Dermis microvascular lymphatic vessel endothelial cell (primary cell): ENCODE measurements around the gene NFATC1. TPM values are rescaled to one million over a fixed set of nuclear protein-coding genes. Genes with fewer than 3 reads are reported as not detected.

Source experiments
- DNase-seq, 2 donors: peaks; one replicate each; pipeline versions ENCODE4 v3.0.0 to v3.0.0-alpha.2; 2010; ENCODE audit warnings: low read depth in 2 of 2
- total RNA-seq: library from RNA; depleted of rRNA; stranded (reverse); fragments of >200 nt; gene quantifications from 2 replicates; pipeline ENCODE4 v1.2.1, GENCODE V29; 2014

Gene NFATC1
- total RNA-seq, 1 donor from 2014 or later: 5.5 TPM

DNA sequence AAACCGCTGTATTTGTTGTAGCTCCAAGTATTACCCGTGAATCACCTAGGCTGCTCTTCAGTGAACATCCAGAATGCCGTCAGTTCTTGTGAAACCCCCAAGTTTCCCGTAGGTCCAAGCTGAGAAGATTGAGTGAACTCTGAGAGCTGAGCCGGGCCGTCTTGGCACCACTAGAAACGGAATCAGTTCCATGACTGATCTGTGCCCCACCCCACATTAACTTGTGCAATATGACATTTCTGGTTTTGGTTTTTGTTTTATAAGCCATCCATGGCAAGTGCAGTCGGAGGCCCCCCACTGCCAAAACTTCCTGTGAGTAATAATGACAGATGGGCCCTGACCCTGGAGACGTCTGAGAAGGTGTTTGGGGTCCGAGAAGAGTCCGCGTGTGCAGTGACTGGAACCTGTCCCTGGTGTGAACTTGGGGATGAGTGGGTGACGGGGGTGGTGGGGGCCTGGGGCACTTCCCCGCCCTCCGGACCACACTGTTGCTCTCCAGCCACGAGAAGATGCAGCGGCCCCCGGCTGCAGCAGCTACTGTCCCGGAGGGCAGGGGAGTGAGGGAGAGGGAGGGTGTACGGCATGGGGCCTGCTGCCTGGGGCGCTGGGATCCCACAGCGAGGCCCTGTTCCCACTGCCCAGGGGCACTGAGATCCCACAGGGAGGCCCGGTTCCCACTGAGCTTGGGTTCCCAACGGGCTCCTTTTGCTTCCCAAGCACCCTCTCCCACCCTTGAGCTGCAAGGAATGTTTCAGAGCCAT, 26.5 kb downstream of the NFATC1 start:
- DNase-seq: peak in 1 of 2 donors; percentile 28

DNA sequence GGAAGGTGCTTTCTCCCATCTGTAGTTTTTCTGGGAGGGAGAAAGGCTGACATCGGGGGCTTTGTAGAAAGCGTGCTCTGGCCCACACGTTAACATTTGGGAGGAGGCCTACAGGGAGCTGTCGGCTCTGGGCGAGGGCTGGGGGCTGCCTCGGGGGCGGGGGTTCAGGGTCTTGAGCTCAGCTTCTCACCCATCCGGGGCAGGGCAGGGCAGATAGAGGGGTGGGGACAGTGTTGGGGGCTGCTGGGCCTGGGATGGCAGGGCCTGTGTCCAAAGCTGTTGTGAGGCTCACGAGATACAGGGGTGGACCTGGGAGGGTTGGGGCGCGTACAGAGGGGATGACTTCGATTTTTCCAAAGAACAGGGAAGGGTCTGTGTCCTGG, 27.0 kb downstream of the NFATC1 start:
- DNase-seq: no peak

DNA sequence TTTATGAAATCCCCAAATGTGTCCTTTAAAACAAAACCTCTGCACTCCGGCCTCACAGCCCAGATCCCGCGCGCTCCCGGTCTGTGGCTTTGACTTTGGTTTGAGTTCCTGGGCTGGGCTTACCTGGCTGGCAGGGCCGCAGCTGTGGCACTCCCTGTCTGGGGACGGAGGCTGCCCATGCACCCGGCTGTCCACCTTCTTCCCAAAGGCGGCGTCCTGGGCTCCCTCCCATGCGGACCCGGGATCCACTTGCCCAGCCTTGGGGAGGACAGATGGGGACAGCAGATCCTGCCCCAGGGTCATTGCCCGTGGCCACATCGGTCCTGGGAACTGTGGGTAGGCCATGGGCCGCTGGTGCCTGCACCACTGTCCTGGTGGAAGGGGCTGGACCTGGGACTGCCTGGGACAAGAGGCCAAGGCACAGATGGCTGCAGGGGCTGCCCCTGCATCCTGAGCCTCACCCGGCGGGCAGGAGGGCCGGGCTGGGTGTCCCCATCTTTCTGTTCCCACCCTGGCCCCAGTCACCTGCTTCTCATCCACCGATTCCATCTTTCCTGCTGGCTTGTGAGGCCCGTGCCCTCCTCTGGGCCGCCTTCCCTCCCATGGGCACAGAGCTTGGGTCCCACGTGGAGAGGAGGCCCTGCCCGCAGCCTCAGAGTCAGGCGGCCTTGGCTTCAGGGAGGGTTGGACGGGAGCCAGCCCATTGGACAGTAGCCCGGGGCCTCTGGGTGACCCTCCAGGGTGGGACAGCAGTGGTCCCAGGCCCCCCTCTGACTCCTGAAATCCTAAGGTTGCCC, 27.7 kb downstream of the NFATC1 start:
- DNase-seq: no peak

DNA sequence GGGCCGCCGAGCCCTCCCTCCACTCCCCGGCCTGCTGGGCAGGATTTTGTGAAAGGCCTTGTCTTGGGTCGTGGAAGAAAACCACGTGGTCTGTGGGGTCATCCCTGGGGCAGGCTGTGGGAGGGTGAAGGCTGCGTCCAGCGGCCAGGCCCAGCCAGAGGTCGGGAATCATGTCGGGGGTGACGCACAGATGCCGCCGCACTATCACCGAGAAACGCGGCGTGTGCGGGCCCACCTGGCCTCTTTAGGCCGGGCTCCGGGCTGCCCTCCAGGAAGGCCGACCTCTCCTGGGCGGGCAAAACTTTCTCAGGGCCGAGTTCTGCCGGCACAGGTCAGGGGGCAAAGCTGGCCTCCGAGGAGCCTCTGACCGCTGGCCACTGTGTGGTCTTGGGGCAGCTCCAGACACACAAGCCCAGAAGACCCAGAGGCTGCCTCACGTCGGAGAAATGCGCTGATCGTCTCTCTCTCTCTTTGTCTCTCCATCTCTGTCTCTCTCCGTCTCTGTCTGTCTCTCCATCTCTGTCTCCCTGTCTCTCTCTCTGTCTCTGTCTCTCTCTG, 28.4 kb downstream of the NFATC1 start:
- DNase-seq: no peak

DNA sequence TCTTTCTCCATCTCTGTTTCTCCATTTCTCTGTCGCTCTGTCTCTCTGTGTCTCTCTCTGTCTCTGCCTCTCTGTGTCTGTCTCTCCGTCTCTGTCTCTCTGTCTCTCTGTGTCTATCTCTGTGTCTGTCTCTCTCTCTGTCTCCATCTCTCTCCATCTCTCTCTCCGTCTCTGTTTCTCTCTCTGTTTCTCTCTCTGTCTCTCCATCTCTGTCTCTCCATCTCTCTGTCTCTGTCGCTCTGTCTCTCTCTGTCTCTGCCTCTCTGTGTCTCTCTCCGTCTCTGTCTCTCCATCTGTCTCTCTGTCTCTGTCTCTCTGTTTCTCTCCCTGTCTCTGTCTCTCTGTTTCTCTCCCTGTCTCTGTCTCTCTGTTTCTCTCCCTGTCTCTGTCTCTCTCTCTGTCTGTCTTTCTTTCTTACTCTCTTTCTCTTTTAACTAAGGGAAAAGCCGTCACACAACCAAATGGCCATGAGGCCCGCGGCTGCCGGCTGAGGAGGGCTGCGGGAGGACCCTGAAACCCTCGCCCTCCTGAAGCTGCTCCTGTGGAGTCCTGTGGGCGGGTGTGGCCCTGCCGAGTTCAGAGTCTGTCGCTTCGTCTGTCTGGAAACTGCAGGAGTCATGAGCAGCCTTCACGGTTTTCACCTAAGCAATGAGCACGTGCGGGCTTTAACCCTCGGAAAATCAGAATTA, 29.3 kb downstream of the NFATC1 start:
- no peak for DNase-seq

DNA sequence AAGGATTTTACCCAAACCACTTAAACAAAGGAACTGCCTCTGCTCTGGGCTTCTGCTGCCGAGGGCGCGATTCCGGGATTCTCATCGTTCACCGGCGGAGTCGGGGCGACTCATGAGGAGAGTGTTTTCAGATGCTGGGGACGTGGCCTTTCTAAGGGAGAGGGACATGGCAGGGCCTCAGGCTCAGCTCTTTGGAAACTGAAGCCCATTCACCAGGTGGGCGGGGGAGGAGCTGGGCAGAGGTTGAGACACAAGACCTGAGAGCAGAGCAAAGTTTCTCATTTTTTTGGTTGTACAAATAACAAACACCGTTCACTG, 29.8 kb downstream of the NFATC1 start:
- DNase-seq: no peak

DNA sequence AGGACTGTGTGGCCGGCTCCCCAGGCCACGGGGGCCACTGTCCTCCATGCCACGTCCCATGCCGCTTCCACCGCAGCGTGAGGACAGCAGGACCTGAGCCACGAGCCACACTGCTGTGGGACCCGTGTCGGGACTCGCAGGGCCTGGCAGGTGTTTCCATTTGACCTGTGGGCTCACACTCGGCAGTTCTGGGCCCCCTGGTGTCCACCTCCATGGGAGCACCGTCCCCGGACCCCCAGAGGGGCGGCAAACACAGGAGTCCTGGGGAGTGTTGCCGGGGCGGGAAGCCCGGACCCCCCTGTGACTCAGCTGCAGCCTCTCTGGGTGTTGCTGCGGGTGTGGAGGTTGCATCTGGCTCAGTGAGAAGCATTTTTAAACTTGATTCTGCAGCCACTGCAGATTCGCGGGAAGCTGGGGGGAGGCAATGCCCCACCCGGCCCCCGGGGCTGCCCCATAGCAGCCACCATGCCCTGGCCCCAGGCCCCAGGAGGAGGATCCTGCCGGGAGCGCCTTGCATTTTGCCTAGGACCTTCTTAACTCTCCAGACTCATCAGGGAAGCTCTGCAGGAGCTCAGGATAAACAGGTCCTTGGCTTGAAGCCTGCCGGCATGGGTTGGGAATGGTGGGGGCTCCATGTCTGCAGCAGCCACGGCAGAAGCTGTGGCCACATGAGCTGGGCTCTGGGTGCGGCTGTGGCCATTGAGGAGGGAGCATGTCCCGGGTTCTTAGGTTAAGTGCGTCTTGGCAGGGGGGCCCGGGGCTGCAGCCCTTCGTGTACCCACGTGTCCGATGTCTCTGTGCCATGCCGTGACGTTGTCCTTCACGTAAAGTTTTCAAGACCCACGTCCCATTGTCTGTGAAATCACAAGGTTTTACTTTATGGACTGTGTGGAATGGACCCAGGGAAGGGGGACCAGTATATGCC, 30.9 kb downstream of the NFATC1 start:
- no peak for DNase-seq

DNA sequence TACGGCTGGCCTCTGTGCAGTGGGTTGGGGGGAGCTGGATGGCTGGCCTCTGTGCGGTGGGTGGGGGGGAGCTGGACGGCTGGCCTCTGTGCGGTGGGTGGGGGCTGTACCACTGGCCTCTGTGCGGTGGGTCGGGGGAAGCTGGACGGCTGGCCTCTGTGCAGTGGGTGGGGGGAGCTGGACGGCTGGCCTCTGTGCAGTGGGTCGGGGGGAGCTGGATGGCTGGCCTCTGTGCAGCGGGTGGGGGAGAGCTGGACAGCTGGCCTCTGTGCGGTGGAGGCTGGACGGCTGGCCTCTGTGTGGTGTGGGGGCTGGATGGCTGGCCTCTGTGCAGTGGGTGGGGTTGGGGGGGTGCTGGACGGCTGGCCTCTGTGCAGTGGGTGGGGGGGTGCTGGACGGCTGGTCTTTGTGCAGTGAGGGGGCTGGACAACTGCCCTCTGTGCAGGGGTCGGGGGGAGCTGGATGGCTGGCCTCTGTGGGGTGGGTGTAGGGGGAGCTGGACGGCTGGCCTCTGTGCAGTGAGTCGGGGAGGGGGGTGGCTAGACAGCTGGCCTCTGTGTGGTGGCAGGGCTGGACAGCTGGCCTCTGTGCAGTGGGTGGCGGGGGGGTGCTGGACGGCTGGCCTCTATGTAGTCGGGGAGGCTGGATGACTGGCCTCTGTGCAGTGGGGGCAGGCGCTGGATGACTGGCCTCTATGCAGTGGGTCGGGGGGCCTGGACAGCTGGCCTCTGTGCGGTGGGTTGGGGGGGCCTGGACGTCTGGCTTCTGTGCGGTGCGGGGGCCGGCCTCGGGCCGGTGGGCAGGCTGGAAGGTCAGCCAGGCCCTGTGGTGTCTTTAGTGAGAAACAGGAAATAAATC, 31.9 kb downstream of the NFATC1 start:
- DNase-seq: no peak

DNA sequence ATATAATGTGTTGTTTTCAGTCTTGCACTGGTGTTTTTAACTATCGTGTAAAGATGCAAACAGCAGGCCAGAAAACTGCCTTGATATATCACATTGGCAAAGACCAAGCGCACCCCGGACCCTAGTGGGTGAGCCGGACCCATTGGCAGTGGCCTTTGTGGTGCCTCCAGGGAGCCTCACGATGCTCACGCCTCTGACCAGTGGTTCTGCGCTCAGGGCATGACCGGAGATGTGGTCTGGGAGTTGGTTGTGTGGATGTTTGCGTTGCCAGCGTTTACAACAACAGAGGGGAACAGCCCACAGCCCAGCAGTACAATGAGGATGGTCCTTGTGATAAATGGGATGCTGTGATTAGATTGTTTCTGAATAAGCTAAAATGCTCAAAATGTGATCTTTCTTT, 32.6 kb downstream of the NFATC1 start:
- DNase-seq: no peak

DNA sequence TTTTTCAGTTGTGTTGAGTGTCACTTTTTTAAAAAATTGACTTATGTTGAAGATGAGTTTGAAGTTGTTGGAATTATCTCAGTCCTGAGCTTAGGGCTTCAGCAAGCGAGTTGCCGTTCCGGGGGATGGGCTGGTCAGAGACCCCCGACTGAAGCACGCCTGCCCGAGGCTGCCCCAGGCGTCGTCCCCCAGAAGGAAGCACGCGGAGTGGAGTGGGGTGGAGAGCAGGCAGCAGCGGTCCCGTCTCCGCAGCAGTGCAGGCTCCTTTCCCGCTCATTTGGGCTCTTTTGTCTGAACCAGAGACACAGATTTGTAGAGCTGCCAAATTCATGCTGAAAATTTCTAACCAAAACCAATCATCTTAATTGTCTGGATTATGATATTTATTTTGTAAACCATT, 33.7 kb downstream of the NFATC1 start:
- DNase-seq: no peak

DNA sequence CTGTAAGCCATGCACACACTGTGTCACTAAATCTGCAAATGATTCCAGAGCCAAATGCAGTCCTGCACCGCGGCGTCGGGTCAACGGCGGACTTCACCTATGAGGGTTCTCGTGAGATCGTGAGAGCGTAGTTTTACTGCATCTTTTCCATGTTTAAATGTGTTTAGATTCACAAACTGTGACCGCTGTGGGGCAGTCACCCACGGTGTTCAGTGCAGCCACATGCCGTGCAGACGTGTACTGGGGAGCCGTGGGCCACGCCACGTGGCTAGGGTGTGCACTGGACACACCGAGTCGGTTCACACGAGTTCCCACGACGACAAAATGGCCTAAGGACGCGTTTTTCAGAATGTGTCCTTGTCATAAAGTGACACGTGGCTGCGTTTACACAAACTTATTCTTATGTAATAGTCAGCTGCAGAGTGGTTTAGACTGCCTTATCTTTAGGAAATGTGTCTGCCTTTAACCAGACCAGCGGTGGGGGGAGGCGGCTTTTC, 34.1 kb downstream of the NFATC1 start:
- no peak for DNase-seq

DNA sequence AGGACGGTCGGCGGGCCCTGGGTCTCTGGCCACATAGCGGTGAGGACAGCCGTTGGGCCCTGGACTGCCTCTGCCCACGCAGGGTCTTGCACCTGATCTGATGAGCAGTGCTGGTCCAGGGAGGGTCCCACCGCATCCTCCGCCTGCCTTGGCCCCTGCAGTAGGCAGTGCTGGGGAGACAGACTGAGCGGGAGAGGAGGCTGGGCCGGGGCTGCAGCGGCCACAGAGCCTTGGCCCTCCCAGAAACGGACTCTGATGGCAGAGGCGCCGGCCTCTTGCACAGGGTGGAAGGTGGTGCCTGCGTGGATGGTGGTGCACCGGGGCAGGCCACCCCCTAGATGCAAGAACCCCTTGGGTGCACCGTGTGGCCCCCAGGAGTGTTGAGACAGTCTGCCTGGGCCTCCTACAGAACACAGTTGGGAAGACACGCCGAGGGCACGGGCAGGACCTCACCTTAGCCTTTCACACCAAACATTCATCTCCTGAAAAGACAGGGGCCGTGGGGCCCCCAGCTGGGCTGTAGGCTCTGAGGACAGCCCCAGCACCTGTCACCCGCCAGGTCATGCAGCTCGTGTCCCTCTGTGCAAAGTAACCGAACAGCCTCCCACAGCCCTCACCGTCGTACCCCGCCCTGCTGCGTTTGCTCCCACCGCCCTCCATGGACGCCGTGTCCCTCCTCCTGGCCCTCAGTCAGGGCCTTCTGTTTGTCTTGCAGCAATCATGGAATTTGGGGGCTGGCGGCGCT, 36.8 kb downstream of the NFATC1 start:
- no peak for DNase-seq

DNA sequence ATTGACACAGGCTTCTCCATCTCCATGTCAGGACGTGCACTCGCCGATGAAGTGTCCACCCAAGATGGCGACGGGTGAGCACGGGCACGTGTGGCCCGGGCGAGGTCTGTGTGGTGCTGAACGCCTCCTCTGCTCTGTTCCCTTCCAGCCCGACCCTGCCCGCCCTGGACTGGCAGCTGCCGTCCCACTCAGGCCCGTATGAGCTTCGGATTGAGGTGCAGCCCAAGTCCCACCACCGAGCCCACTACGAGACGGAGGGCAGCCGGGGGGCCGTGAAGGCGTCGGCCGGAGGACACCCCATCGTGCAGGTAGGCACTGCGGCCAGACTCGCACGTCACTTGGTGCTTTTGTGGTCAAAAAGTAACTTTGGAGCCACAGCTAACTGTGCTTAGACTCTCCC, 37.7 kb downstream of the NFATC1 start:
- no peak for DNase-seq

DNA sequence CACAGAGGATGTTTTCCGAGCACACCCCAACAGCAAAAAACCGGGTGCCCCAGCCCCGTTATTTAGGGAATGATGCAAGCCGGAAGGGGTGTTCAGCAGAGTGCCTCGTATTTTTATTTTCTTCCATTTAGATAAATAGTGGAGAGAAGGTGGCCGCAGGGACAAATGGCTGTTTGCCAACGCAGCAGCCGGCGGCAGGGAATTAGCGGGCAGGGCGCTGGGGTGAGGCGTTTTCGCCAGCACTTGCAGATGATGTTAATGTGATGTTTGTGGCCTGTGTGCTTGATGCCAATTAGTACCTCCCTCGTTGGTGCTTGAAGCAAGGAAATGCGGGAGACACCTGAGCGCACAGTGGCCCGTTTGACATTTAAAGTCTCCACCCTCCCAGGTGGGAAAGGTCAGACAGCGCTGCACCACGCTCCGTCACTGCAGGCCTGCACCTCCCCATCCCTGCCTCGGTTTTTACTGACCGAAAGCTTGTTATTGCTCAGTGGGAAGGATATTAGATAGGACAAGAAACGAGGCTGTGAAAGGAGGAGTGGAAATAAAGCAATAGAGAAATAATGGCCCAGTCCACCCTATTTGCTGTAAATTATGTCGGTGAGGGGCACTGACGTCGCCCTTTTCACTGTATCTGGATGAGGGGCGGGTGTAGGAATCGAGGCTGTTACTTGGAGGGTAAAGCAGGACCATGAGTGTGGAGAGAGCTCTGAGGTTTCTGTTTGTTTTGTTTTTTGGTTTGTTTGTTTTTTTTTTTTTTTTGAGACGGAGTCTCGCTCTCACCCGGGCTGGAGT, 39.1 kb downstream of the NFATC1 start:
- DNase-seq: no peak

DNA sequence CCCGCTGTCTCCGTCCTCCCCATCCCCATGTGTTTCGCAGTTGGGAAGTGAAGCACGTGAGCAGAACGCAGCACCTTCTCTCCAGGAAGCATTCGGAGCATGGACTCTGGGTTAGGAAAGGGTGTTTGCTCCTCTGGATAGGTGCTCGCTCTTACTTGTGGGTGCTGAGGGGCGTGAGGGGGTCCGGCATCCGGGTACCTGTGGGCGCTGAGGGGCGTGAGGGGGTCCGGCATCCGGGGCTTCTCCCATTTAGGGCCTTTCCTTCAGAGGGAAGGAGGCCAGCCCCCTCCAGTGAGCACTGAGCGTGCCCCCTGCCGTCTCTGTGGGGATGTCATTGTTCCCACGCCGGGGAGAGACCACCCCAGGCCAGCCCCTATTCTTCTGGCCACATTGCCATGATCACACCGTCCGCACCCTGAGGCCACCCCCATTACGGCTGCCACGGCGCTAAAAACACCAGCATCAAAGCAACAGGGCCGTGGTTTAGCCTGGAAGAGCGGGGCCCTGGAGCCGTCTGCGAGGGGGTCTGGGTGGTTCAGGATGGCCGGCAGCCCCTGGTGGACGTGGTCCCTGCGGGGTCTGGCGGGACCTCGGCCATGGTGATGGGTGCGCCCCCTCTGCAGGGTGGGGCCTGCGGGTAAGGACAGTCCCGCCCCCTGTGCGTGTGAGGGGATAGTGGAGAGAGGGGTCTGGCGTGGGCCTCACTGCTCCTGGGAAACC, 41.0 kb downstream of the NFATC1 start:
- no peak for DNase-seq

DNA sequence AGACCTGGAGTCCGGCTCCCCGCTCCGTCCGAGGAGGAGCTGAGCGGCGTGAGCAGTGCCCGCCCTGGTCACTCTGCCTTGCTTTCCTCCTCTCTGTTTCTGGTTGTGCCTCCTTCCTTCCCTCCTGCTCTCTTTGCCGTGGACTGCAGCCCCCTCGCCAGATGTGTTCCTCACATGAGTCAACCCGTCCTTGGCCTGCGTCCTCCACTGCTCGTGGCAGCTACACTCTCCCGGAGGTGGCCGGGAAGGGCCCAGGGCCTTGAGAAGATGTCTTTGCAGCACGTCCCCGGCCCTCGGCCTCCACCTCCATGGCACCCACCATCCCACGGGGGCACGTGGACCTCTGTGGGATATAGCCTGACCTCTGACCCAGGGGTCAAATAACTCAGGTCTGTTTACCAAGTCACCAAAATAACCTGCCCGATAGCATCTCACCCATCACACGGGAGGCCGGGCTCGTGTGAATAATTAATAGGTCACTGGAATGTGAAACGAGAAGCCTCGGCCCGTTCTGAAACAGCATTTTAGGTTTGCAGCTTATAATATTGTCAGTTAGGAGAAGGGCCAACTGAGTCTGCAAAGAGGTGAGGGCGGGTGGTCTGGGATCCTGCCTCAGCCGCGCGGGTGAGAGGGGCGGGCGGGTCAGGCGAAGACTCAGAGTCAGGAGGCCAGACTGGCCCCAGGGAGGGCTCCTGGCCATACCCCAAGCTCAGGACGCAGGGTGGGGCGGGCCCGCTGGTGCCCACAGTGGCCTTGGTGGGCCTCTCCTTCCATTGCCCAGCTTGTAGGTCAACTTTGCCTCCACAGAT, 42.6 kb downstream of the NFATC1 start:
- DNase-seq: no peak
